ENCODE results near the gene SLC45A2.

The SLC45A2 gene

GRCh38 chr5:33938881-33939280 is 45.6 kb downstream of the SLC45A2 start:
- DNase-seq (ENCODE audit: low read depth) = no peak
- no peak for TF ChIP-seq CTCF (conservative IDR thresholded peaks at IDR 0.05; ENCODE audit: control insufficient read depth, insufficient read depth, low read depth, low read length)
- no peak overlapping the region for H3K4me3 ChIP-seq (ENCODE audit: control insufficient read depth, low read depth, low read length)

DNA sequence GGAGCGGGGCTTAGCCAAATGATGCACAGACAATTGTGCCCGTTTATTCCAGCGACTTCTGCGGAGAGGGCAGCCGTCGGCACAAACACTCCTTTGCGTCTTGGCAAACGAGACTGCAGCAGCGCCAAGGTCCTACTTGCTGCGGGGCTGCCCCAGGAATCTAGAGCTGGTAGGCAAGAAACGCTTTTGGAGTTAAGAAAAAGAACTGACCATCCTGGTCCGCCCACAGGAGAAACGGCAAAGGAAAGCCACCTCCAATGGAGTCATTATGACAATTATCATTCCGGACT is 46.0 kb downstream of the SLC45A2 start:
- no peak for TF ChIP-seq CTCF (conservative IDR thresholded peaks at IDR 0.05; ENCODE audit: control insufficient read depth, insufficient read depth, low read depth, low read length)
- H3K4me3 ChIP-seq (ENCODE audit: control insufficient read depth, low read depth, low read length) = no peak overlapping the region
- no peak for DNase-seq (ENCODE audit: low read depth)

GRCh38 chr5:33937707-33938506 is 46.6 kb downstream of the SLC45A2 start:
- H3K4me3 ChIP-seq (ENCODE audit: control insufficient read depth, low read depth, low read length) = no peak overlapping the region
- TF ChIP-seq CTCF (conservative IDR thresholded peaks at IDR 0.05; ENCODE audit: control insufficient read depth, insufficient read depth, low read depth, low read length) = no peak
- no peak for DNase-seq (ENCODE audit: low read depth)

GRCh38 chr5:33937017-33937706 is 47.3 kb downstream of the SLC45A2 start:
- TF ChIP-seq CTCF (conservative IDR thresholded peaks at IDR 0.05; ENCODE audit: control insufficient read depth, insufficient read depth, low read depth, low read length) = no peak
- no peak overlapping the region for H3K4me3 ChIP-seq (ENCODE audit: control insufficient read depth, low read depth, low read length)

DNA sequence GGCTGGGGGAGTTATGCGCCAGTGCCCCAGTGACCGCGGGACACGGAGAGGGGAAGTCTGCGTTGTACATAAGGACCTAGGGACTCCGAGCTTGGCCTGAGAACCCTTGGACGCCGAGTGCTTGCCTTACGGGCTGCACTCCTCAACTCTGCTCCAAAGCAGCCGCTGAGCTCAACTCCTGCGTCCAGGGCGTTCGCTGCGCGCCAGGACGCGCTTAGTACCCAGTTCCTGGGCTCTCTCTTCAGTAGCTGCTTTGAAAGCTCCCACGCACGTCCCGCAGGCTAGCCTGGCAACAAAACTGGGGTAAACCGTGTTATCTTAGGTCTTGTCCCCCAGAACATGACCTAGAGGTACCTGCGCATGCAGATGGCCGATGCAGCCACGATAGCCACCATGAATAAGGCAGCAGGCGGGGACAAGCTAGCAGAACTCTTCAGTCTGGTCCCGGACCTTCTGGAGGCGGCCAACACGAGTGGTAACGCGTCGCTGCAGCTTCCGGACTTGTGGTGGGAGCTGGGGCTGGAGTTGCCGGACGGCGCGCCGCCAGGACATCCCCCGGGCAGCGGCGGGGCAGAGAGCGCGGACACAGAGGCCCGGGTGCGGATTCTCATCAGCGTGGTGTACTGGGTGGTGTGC is 48.0 kb downstream of the SLC45A2 start, which contains the start of gene RXFP3:
Gene RXFP3, plus strand, starts transcription at position 6 of the 636 bp plus-strand sequence. Its CDS starts 355 bp downstream, at position 361.
- peak; percentile 37 for DNase-seq (ENCODE audit: low read depth)
- H3K4me3 ChIP-seq (ENCODE audit: control insufficient read depth, low read depth, low read length) = peak within 1 kb of the TSS; percentile 52
- no peak for TF ChIP-seq CTCF (conservative IDR thresholded peaks at IDR 0.05; ENCODE audit: control insufficient read depth, insufficient read depth, low read depth, low read length)

More at GRCh38 chr5:33937017-33937706, 47.3 kb downstream of the SLC45A2 start:
- no peak for DNase-seq (ENCODE audit: low read depth)

DNA sequence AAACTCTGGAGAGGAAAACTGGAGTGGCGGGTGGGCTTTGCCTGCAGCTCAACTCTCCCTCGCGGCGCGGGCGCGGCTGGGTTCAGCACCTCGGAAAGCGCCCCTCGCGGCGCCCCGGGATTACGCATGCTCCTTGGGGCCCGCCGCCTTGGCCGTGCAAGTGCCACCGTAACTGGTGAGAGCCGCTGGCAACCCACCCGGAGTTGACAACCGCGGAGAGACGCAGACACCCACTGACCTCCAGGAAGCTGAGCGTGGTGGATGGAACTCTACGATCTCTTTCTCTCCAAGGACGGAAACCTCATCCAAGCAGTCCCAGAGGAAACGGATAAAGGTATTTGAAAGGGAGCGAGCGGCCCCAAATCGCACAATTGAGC is 48.5 kb downstream of the SLC45A2 start:
- H3K4me3 ChIP-seq (ENCODE audit: control insufficient read depth, low read depth, low read length) = peak overlapping the region; percentile 52
- DNase-seq (ENCODE audit: low read depth) = peak; percentile 47
- TF ChIP-seq CTCF (conservative IDR thresholded peaks at IDR 0.05; ENCODE audit: control insufficient read depth, insufficient read depth, low read depth, low read length) = no peak
